ENCODE data around the gene BMERB1. TPM values are rescaled to one million over a fixed set of nuclear protein-coding genes. Genes with fewer than 3 reads are reported as not detected.

BMERB1 gene
- total RNA-seq, 1 donor from 2014 or later = 15.5 TPM

DNA sequence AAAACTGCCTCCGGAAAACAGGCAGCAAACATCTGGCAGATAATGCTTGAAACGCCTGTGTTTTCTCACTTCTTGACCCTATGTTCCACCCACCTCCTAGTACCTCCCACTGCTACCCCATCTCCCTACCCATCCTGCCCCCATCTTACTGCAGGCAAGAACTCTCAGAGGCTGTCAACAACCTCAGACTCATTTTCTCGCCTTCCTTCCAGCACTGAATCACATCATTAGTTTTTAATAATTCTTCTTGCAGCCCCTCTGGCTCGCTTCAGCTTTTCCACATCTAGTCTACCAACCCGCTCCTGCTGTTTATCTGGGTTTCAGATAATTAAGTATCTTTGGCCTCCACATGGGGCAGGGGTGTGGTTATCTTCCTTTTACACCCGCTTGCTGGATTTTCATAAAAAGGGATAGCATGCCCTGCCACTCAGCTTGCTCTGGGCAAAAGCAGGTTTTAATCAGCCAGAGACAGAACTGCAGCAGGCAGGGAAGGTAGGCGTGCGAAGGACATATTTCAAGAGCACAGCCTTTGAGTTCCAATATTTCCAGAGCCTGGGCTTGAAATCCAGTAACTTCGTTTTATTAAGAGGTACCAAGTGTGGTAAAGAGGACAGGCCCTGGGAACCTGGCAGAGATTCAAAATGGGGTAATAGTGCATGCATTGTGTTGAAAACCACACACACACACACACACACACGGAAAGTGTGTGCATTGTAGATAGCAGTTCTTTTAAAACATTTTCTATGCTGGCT lies 87.5 kb downstream of the BMERB1 start:
- no peak for DNase-seq
- H3K4me1 Mint-ChIP-seq = peaks cover 11% of the 10 kb centered on the region
- no peak overlapping the region for H3K4me3 Mint-ChIP-seq
- no peaks in the 10 kb centered on the region for H3K27me3 Mint-ChIP-seq
- H3K27ac Mint-ChIP-seq = no peak overlapping the region
- peaks cover under 1% of the 10 kb centered on the region for H3K9me3 Mint-ChIP-seq
- H3K36me3 Mint-ChIP-seq (ENCODE audit: low read depth) = peaks cover 2% of the 10 kb centered on the region
- intact Hi-C loops (cut with micrococcal nuclease) = no loop called here

GRCh38 chr16:15523092-15523541 lies 88.7 kb downstream of the BMERB1 start:
- intact Hi-C loops (cut with micrococcal nuclease) = no loop called here
- no peak for DNase-seq
- Mint-ChIP-seq H3K9me3 (peaks cover 8% of the 10 kb centered on the region), H3K27ac (no peak overlapping the region), H3K4me1 (peaks cover 8% of the 10 kb centered on the region), H3K36me3 (ENCODE audit: low read depth) (peaks cover 5% of the 10 kb centered on the region), H3K27me3 (no peaks in the 10 kb centered on the region), H3K4me3 (no peak overlapping the region)

DNA sequence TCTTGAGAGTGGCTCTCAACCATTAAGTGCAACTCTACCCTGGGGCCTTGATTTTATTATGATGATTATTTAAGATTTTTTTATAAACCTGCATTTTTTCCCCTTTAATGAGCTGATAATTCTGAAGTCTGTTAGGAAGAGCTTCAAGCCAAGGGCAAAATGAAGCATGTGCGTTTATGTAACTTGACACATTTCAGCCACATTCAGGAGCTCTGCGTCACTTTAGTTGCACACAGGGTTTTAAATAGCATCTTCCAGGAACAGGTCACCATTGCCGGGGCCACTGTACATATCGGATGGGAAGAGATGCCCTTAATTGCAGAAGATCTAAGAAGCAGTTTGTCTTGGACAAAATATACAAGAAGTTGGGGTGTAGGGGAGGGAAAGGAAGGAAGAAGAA lies 89.6 kb downstream of the BMERB1 start:
- peaks cover 8% of the 10 kb centered on the region for H3K9me3 Mint-ChIP-seq

GRCh38 chr16:15524966-15525365 lies 90.6 kb downstream of the BMERB1 start:
- Mint-ChIP-seq H3K4me1 (peaks cover 8% of the 10 kb centered on the region), H3K27ac (no peak overlapping the region), H3K36me3 (ENCODE audit: low read depth) (peaks cover 5% of the 10 kb centered on the region), H3K27me3 (no peaks in the 10 kb centered on the region), H3K9me3 (peaks cover 8% of the 10 kb centered on the region), H3K4me3 (no peak overlapping the region)
- DNase-seq = no peak
- intact Hi-C loops (cut with micrococcal nuclease) = no loop called here

More for the DNA sequence above, 89.6 kb downstream of the BMERB1 start:
- Mint-ChIP-seq H3K4me3 (no peak overlapping the region), H3K36me3 (ENCODE audit: low read depth) (peaks cover 5% of the 10 kb centered on the region), H3K4me1 (peaks cover 8% of the 10 kb centered on the region), H3K27me3 (no peaks in the 10 kb centered on the region), H3K27ac (no peak overlapping the region)
- intact Hi-C loops (cut with micrococcal nuclease) = no loop called here
- no peak for DNase-seq

GRCh38 chr16:15526097-15526496 lies 91.7 kb downstream of the BMERB1 start:
- Mint-ChIP-seq H3K9me3 (peaks cover 8% of the 10 kb centered on the region), H3K27me3 (no peaks in the 10 kb centered on the region), H3K4me1 (peaks cover 3% of the 10 kb centered on the region), H3K36me3 (ENCODE audit: low read depth) (peaks cover 3% of the 10 kb centered on the region), H3K4me3 (no peak overlapping the region), H3K27ac (no peak overlapping the region)
- intact Hi-C loops (cut with micrococcal nuclease) = no loop called here
- DNase-seq = no peak

GRCh38 chr16:15526731-15527130 lies 92.3 kb downstream of the BMERB1 start:
- H3K27me3 Mint-ChIP-seq = no peaks in the 10 kb centered on the region
- DNase-seq = no peak
- intact Hi-C loops (cut with micrococcal nuclease) = no loop called here
- H3K27ac Mint-ChIP-seq = no peak overlapping the region
- peaks cover 8% of the 10 kb centered on the region for H3K9me3 Mint-ChIP-seq
- H3K36me3 Mint-ChIP-seq (ENCODE audit: low read depth) = peaks cover 6% of the 10 kb centered on the region
- H3K4me1 Mint-ChIP-seq = peaks cover 3% of the 10 kb centered on the region
- H3K4me3 Mint-ChIP-seq = no peak overlapping the region

DNA sequence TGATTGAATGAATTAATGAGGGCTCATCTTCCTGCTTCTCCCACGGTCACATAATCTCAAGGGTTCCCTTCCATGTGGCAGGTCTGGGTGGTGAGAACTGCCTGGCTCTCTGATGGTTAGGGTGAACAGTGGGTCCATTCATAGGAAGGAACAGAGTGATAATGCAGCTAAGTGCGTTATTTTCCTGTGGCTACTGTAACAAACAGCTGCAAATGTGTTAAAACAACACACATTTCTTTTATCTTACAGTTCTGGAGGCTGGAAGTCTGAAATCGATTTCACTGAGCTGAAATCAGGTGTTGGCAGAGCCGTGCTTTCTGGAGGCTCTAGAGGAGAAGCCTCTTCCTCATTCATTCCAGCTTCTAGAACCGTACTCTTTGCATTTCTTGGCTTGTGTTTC lies 95.3 kb downstream of the BMERB1 start:
- Mint-ChIP-seq H3K9me3 (peaks cover 8% of the 10 kb centered on the region), H3K27me3 (no peaks in the 10 kb centered on the region), H3K4me1 (no peaks in the 10 kb centered on the region), H3K27ac (no peak overlapping the region), H3K36me3 (ENCODE audit: low read depth) (peaks cover 10% of the 10 kb centered on the region), H3K4me3 (no peak overlapping the region)
- intact Hi-C loops (cut with micrococcal nuclease) = no loop called here
- no peak for DNase-seq

DNA sequence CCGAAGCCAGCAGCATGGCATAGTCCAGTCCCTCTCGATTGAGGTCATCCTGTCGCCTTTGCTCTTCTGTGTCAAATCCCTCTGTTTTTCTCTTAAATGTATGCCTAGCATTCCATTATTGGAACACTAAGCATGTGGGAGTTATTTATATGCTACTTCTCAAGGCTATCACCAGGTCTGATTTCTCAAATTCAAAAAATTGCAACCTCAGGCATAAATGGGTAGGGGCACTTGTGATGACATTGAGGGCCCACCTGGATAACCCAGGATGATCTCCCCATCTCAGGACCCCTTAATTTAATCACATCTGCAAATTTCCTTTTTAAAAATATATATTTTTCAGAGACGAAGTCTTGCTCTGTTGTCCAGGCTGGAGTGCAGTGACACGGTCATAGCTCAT lies 95.7 kb downstream of the BMERB1 start:
- no peak overlapping the region for H3K4me3 Mint-ChIP-seq
- no peaks in the 10 kb centered on the region for H3K27me3 Mint-ChIP-seq
- intact Hi-C loops (cut with micrococcal nuclease) = no loop called here
- H3K9me3 Mint-ChIP-seq = peaks cover 8% of the 10 kb centered on the region
- H3K36me3 Mint-ChIP-seq (ENCODE audit: low read depth) = peaks cover 11% of the 10 kb centered on the region
- DNase-seq = no peak
- no peak overlapping the region for H3K27ac Mint-ChIP-seq
- H3K4me1 Mint-ChIP-seq = no peaks in the 10 kb centered on the region

- Mint-ChIP-seq H3K27me3 (no peaks in the 10 kb centered on the region), H3K4me1 (no peaks in the 10 kb centered on the region), H3K4me3 (no peak overlapping the region), H3K9me3 (peaks cover 5% of the 10 kb centered on the region), H3K36me3 (ENCODE audit: low read depth) (peaks cover 16% of the 10 kb centered on the region), H3K27ac (no peak overlapping the region)
- intact Hi-C loops (cut with micrococcal nuclease) = no loop called here
- no peak for DNase-seq
These were observed 98.4 kb downstream of the BMERB1 start for GRCh38 chr16:15532825-15533224.

DNA sequence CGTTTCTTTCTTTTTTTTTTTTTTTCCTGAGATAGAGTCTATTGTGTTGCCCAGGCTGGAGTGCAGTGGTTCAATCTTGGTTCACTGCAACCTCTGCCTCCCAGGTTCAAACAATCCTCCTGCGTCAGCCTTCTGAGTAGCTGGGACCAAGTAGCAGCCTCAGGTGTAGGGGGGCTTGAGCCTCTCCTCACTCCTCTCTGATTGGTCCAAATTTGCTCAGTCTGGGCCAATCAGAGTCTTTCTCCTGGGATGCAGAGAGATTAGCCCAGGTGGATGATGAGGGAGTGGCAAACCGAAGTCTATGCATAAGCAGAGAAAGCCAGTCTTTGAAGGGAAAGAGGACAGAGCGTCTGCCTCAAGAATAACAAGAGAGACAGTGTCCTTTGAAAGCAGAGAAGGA lies 99.0 kb downstream of the BMERB1 start:
- DNase-seq = no peak
- Mint-ChIP-seq H3K27ac (no peak overlapping the region), H3K36me3 (ENCODE audit: low read depth) (peaks cover 16% of the 10 kb centered on the region), H3K4me3 (no peak overlapping the region), H3K27me3 (no peaks in the 10 kb centered on the region), H3K4me1 (no peaks in the 10 kb centered on the region), H3K9me3 (peaks cover 3% of the 10 kb centered on the region)
- intact Hi-C loops (cut with micrococcal nuclease) = no loop called here

- H3K9me3 Mint-ChIP-seq = peaks cover 3% of the 10 kb centered on the region
- no peak overlapping the region for H3K27ac Mint-ChIP-seq
- H3K4me3 Mint-ChIP-seq = no peak overlapping the region
- no peaks in the 10 kb centered on the region for H3K4me1 Mint-ChIP-seq
- H3K36me3 Mint-ChIP-seq (ENCODE audit: low read depth) = peaks cover 16% of the 10 kb centered on the region
- DNase-seq = no peak
- intact Hi-C loops (cut with micrococcal nuclease) = no loop called here
- H3K27me3 Mint-ChIP-seq = no peaks in the 10 kb centered on the region
These were observed 101.4 kb downstream of the BMERB1 start for GRCh38 chr16:15535772-15536171.

DNA sequence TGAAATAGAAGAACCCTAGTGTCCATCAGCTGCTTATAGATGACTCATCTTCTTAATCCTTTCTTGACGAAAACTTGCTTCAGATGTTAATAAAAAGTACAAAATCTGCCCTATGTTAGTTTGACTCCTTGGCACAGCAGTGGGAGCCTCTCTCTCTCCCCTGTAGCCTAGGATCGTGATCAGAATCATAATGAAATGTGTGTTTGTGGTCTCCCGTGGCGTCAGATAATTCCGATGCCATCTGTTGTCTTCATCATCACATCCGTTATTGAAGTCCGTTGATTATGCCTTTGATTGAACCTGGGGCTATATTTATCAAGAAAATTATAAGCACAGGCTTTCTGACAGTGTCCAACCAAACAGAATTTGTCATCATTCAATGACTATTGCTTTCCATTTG lies 102.5 kb downstream of the BMERB1 start:
- Mint-ChIP-seq H3K27me3 (no peaks in the 10 kb centered on the region), H3K27ac (no peak overlapping the region), H3K36me3 (ENCODE audit: low read depth) (peaks cover 12% of the 10 kb centered on the region), H3K4me3 (no peak overlapping the region), H3K4me1 (no peaks in the 10 kb centered on the region), H3K9me3 (peaks cover 3% of the 10 kb centered on the region)
- intact Hi-C loops (cut with micrococcal nuclease) = no loop called here
- DNase-seq = no peak

DNA sequence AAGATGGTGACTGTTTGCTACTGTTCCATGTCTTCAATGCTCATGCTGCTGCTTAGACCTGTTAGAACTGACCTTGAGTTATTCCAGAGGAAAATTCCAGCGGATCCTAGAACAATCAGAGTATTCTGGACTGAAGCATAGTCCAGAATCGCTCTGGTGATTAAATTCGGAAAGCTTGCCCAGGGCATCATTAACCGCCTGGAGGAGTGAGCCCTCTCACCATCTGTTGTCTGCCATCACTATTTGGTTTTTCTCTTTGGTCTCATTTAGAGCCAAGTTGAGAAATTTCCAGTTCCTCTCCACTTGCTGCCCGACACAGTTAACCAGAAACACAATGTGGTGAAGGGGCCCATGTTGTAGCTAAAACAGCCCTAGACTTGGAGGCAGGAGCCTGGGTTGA lies 104.1 kb downstream of the BMERB1 start:
- Mint-ChIP-seq H3K4me3 (no peak overlapping the region), H3K4me1 (no peaks in the 10 kb centered on the region), H3K9me3 (peaks cover 3% of the 10 kb centered on the region), H3K36me3 (ENCODE audit: low read depth) (peaks cover 11% of the 10 kb centered on the region), H3K27ac (no peak overlapping the region), H3K27me3 (no peaks in the 10 kb centered on the region)
- no peak for DNase-seq
- intact Hi-C loops (cut with micrococcal nuclease) = no loop called here

GRCh38 chr16:15539197-15539596 lies 104.8 kb downstream of the BMERB1 start:
- peaks cover 11% of the 10 kb centered on the region for H3K36me3 Mint-ChIP-seq (ENCODE audit: low read depth)
- no peak overlapping the region for H3K4me3 Mint-ChIP-seq
- intact Hi-C loops (cut with micrococcal nuclease) = no loop called here
- no peak overlapping the region for H3K27ac Mint-ChIP-seq
- H3K27me3 Mint-ChIP-seq = no peaks in the 10 kb centered on the region
- no peak for DNase-seq
- no peaks in the 10 kb centered on the region for H3K4me1 Mint-ChIP-seq
- H3K9me3 Mint-ChIP-seq = peaks cover 3% of the 10 kb centered on the region

- Mint-ChIP-seq H3K9me3 (no peaks in the 10 kb centered on the region), H3K4me1 (peaks cover 4% of the 10 kb centered on the region), H3K27ac (no peak overlapping the region), H3K4me3 (no peak overlapping the region), H3K36me3 (ENCODE audit: low read depth) (no peaks in the 10 kb centered on the region), H3K27me3 (no peaks in the 10 kb centered on the region)
- no peak for DNase-seq
- intact Hi-C loops (cut with micrococcal nuclease) = no loop called here
These were observed 107.9 kb downstream of the BMERB1 start for GRCh38 chr16:15542261-15542660.
